ENCODE measurements around the gene FCHSD2.
A peak's percentile ranks its signal among the peaks of the same experiment; 100 is the strongest.
"Not testable (repeated sequence)": the region's sequence is repeated elsewhere in the genome, so short reads cannot be mapped to it uniquely, and the experiment has no call there.

FCHSD2 gene

DNA sequence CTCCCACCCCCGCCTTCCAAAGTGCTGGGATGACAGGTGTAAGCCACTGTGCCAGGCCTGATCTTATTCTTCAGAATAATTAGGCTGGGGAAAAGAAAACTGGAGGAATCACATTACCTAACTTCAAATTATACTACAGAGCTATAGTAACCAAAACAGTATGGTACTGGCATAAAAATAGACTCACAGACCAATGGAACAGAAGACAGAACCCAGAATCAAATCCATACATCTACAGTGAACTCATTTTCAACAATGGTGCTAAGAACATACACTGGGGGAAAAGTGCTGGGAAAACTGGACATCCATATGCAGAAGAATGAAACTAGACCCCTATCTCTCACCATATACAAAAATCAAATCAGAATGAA is 165.6 kb downstream of the FCHSD2 start:
- DNase-seq (ENCODE audit: insufficient read length, low spot score); FAIRE-seq: not testable (repeated sequence)

DNA sequence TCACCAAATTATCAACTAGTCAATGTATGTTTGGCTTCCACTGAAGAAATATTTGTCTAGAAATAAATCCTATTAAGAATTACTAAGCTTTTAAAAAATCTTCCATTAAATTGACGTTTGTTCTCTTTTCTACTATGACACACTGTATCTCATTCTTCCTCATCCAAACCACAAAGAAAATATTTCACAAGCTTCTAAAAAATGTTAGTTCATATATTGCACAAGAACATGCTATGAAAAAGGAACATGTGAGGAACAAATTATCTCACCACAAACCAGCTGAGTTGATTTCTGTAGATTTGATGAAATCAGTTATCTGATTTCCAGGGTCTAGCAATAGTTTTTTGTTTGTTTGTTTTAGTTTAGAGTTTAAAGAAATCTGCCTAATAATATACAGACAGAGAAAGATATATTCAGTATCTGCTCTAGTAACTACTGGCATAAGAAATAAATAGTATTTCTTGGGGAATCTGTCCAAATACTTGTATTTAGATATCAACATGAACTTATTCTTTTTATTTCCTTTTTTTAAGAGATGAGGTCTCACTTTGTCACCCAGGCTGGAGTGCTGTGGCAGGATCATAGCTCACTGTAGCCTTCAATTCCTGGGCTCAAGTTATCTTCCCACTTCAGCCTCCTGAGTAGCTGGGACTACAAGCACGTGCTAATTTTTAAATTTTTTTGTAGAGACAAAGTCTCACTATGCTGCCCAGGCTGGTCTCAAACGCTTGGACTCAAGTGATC is 166.2 kb downstream of the FCHSD2 start:
- FAIRE-seq (no peak), DNase-seq (ENCODE audit: insufficient read length, low spot score) (no peak)

DNA sequence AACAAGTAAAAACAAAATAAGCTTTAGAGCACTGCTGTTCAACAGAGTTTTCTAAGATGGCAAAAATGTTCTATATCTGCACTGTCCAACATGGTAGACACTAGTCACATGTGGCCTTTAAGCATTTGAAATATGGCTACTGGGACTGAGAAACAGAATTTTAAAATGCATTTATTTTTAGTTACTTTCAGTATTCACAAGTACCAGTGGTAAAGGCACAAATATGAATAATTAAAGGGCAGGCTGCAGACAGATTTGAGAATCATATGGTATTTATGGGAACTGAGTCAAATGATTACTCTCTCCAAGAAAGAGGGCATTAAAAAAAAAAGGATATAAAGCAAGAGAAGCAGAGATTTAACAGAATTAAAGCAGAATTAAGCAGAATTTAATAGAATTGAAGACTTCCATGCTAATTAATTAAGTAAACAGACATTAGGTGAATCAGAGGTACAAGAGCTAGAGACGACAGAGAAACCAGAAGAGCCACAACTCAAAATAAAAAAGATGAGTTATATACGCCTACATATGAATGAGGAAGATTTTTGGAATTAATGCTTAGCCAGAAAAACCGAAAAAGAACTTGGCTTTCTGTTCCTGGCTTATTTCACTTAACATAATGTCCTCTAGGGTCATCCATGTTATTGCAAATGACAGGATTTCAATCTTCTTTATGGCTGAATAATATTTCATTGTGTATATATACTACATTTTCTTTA is 167.5 kb downstream of the FCHSD2 start:
- no peak for DNase-seq (ENCODE audit: insufficient read length, low spot score)
- peak; percentile 45 for FAIRE-seq

DNA sequence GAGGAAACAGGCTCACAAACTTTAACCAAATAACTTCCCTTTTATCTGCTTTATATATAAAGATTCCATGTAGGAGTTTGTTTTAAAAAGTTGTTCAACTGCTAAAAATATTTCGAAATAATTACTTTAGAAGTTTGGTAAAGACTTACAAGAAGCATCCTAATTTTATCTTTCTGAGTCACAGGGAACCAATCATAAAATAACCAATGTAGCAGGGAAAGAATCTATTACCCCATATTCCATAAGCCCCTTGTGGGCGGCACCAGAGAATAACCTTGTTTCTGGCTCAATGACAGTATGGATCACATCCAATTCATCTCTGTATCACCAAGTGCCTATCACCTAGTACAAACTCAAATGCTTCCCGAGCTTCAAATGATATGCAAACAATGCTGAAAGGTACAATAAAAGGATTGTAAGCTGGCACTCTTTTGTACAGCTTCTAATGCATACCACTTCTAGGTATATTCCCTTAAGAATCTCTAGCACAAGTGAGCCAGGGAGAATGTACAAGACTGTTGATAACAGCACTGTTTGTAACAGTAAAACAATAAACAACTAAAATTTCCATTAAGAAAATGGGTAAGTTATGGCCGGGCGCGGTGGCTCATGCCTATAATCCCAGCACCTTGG is 169.5 kb downstream of the FCHSD2 start:
- FAIRE-seq (no peak), DNase-seq (ENCODE audit: insufficient read length, low spot score) (no peak)

DNA sequence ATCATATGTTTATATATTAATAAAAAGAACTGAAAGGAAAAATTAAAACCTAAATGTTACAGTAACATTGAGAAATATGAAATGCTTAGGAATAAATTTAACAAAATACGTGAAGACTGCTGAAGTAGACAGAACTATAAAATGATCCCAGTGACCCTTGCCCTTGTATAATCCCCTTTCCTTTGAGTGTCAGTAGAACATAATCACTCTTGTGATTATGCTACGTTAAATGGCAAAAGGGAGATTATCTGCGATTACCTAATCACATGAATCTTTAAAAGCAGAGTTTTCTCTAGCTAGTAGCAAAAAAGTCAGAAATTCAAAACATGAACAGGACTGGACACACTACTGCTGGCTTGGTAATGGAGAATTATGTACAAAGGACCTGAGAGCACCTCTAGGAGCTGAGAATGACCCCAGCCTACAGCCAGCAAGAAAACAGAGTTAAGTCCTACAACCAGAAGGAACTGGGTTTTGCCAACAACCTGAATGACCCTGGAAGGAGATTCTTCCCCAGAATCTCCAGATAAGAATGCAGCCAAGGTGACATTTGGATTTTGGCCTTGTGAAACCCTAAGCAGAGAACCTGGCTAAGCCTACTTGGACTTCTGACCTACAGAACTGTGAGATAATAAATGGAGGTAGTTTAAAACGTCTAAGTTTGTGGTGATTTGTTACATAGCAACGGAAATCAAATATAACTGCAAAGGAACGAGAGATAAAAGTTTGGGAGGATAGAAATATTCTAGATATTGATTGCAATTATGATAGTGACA is 170.7 kb downstream of the FCHSD2 start:
- DNase-seq (ENCODE audit: insufficient read length, low spot score) (no peak), FAIRE-seq (peak; percentile 48)

DNA sequence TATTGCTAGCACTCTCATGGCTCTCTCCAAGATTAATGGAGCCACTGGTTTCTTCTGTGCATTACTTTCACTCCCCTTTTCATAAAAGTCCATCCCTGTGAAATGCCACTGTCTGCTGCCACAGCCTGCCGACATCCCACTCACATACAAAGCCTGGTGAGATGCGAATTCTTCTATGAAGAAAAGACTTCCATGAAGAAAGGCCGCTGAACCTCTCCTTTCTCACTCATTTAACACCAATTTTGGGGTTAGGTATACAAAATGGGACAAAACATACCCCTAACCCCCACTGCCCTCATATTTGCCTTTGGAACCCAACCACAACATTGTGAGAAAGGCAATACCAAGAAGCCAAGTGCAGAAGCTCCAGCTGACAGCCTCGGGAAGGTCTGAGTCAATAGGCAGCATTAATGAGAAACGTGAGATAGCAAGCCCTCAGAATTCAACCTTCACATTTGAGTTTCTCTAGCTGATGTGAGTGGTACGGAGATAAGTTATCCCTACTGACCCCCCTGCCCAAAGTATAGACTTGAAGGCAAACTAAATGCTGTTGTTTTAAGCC is 171.5 kb downstream of the FCHSD2 start:
- FAIRE-seq (peak; percentile 31), DNase-seq (ENCODE audit: insufficient read length, low spot score) (no peak)

DNA sequence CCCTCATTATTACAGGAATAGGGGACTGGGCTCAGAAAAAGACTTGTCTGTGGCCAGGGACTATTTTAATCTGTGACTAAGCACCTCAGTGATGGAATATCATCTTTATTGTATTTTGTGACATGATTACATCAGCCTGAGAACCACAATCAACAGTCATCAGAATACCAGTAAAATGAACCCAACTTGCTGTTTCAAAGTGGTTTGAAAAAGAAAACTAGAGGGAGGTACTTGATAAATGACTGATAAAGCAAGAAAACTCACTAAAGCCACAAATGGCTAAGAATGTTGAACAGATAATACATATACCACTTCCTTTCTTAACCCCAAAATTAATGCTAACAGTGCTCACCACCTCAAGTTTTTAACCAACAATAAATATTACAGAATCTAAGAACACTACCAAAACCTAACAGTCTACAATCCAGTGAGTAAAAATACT is 172.2 kb downstream of the FCHSD2 start:
- FAIRE-seq: no peak
- peak; percentile 5 for DNase-seq (ENCODE audit: insufficient read length, low spot score)

DNA sequence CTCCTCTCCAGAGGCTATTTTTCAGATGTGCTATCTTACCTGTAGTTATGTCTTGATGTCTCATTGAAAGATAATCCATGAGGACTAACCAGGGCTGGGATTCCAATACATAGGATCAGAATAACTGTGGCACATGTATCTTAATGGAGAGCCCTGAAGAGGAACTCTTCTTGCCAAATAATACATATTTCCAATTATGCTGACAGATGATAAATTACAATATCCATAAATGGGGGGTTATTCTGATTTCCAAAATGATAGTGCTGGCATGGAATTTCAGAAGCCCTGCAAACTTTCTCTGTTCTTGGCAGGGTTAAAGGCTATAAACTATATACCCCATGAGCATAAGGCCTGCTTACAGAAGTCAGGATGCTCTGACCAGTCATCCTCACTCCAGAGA is 173.7 kb downstream of the FCHSD2 start:
- peak; percentile 42 for FAIRE-seq
- no peak for DNase-seq (ENCODE audit: insufficient read length, low spot score)

DNA sequence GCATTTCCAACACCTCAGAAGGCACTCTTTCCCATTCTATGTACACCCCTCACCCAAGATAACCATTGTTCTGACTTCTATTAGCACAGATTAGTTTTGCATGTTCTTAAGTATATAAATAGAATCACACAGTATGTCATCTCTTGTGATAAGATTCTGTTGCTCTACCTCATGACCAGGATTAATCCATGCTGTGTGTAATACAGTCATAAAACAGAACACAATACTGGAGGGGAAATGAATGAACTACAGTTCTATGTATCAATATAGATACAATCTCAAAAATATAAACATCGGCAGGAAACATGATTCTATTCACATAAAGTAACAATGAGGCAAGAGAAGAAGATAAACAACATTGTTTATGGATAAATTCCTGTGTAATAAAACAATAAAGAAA is 176.4 kb downstream of the FCHSD2 start:
- DNase-seq (ENCODE audit: insufficient read length, low spot score) (no peak), FAIRE-seq (no peak)

DNA sequence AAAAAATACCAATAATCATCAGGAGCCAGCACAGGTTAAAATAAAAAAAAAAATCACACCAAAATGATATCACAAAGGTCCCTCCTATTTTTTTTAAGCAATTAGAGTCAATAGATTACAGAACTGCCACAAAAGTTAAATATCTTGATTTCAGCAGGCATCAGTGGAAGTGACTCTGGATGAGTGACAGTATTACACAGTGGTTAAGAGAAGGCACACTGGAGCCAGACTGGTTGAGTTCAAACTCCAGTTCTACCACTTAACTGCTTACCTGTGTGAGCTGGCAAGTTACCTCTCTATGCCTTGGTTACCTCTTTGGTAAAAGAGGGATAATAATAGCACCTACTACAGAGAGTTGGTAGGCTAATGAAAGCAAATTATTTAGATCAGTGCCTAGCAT is 179.4 kb downstream of the FCHSD2 start:
- FAIRE-seq (no peak), DNase-seq (ENCODE audit: insufficient read length, low spot score) (no peak)

DNA sequence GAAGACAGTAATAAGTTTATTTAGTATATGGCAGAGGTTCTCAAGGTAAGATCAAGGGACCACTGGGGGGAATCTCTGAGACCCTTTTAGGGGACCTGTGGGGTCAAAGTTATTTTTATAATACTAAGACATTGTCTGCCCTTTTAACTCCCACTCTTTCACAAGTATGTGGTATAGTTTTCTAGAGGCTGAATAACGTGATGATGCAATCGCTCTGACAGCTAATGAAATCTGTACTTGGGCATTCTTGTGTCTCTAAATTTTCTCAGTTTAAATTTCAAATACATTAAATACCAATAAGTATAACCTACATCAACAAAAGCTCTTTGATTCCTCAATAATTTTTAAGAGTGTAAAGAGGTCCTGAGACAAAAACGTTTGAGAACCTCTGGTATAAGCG is 180.0 kb downstream of the FCHSD2 start:
- no peak for FAIRE-seq
- DNase-seq (ENCODE audit: insufficient read length, low spot score): no peak

DNA sequence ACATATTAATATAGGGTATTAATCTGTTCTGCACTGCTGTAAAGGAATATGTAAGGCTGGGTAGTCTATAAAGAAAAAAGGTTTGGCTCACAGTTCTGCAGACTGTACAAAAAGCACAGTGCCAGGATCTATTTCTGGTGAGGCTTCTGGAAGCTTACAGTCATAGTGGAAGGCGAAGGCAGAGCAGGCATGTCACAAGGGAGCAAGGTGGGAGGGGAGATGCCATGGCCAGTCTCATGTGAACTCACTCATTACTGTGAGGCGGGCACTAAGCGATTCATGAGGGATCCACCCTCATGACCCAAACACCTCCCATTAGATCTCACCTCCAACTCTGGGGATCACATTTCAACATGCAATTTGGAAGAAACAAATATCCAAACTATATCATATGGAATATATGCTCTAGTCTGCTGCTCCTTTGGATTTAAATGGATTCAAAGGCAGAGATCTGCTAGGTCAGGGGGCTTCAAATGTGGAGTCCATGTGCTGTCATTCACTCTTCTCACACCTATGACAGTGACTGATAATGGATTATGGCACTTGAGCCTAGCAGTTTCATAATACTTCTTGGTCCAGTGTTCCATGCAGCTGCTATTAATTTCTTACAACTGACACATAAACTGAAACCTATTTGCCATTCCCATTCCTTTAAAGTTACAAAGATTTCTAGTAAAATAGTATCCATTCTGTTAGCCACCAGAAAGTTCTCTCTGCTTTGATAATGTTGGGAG is 182.0 kb downstream of the FCHSD2 start:
- no peak for FAIRE-seq
- no peak for DNase-seq (ENCODE audit: insufficient read length, low spot score)

DNA sequence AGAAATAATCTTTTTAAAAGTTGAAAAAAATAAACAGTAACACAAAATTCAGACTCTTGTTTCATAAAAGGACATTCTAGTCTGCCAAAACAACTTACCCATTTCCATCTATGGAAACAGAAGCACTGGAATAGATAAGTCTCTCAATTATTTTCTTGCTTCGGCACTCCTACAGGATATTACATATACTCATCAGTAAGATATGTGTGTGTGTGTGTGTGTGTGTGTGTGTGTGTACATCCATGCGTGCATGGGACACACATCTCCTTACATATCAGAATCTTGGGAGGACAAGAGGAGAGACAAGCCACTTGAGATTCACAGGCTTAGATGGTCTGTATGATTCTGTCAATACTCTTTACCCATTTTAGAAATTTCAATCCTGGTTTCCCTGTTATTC is 183.3 kb downstream of the FCHSD2 start:
- DNase-seq (ENCODE audit: insufficient read length, low spot score) (no peak), FAIRE-seq (no peak)

DNA sequence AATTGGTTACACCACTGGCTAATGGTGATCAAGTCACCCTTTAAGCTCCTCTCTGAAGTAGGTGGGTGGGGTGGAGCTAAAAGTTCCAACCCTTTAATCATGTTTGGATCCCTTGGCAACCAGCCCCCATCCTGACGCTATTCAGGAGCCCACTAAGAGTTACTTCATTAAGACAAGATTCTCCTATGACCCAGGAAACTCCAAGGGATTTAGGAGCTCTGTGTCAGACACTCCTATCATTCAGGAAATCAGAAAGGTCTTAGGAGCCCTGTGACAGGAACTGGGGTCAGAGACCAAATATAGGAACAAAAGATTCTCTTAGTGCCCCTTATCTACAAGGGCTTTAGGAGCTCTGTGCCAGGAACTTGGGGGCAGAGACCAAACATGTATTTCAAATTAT is 186.7 kb downstream of the FCHSD2 start:
- FAIRE-seq (no peak), DNase-seq (ENCODE audit: insufficient read length, low spot score) (no peak)

DNA sequence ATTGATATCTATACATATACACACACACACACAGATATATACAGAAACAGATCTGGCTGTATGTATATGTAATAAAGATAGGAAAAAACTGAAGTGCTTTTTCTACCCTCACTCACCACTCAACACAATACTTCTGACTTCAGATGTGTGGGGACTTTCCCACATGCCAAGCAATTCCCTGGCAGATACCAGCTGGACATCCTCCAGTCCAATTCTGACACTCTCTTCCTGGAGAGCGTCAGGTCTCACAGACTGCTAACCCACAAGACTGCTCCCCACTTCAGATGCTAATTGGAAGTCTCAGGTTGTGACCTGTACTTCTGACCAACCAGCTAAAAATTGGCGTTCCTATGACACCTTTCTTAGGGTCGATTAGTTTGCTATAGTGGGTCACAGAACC is 187.3 kb downstream of the FCHSD2 start:
- FAIRE-seq (no peak), DNase-seq (ENCODE audit: insufficient read length, low spot score) (no peak)

DNA sequence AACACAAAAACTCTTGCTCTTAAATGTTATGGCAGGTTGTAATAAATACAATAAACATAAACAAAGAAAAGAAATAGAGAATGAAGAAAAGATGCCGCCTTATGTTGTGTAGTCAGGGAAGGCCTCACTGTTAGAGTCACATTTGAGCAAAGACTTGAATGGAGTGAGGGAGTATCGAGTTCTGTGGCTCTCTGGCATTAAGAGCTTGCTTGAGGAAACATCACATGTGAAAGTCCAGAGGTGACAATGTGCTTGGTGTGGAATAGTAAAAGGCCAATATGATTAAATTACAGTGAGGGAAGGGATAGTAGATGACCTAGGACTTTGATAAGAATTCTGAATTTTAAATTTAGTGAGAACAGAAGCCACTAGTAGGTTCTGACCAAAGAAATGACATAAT is 188.5 kb downstream of the FCHSD2 start:
- FAIRE-seq: no peak

DNA sequence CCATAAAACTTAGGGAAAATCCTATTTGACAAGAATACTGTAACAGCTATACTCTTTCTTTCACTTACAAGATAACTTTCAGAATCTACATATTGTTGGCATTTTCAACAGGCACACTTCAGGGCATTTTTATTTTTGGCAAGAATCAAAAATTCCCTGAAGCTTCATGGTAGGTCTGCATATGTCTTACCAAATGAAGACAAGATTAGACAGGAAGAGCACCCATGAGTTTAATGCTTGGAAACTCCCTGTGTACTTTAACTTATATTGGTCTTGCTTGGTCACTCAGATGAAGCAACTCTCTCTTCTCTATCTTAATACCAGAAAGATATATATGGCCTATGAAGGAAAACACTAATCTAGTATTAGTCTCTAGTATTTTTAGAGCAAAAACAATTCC is 190.2 kb downstream of the FCHSD2 start:
- no peak for DNase-seq (ENCODE audit: insufficient read length, low spot score)
- FAIRE-seq: peak; percentile 44

More for the DNA sequence above, 188.5 kb downstream of the FCHSD2 start:
- DNase-seq (ENCODE audit: insufficient read length, low spot score): no peak

DNA sequence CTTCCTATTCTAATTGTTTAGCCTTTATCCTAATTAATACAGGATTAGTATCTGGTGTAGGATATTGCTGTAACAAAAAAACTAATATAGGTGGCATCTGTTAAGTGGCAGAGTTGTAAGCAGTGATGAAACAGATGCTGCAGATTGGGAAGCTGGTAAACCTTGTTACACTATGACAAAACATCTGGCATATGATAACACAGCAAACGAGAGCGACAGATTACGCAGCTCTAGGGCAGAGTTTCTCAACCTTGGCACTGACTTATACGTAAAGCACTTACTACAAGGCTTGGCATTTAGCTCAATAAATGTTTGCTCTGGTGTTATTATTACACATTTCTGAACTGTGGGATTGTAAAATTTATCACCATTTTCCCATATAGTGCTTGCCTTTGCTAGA is 190.9 kb downstream of the FCHSD2 start:
- FAIRE-seq (peak; percentile 14), DNase-seq (ENCODE audit: insufficient read length, low spot score) (no peak)

DNA sequence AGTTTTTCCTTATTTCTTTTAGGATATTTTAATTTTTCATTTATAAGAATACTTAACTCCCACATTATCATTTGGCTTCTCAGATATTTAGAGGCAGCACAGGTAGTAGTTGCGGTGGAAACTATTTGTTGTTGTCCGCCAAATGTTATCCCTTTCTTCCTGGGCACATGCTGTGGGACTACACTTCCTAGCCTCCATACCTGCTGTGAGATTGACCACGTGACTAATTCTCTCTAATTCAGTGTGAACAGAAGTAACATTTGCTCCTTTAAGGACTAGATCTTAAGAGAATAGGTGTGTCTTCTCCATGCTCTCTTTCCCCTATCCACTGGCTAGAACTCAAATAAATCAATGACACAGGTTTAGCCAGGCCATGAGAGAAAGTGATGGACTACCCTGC is 191.4 kb downstream of the FCHSD2 start:
- DNase-seq (ENCODE audit: insufficient read length, low spot score): no peak
- FAIRE-seq: no peak

DNA sequence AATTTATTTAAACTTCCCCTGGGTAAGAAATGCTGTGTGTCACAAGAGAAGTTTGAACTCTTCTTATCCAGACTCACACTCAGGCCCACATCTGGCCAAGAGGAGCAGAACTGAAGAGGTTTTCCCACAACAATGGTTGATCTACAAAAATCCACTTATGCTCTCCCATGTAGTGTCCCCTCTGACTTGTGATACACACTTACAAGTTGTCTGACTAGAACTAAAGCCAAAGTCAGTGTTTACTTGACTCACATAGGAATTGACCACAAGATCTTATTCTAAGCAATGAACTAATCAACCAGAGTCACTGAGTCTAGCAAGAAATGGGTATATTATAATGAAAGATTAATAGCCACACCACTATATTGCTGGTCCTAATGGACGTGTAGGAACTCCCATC is 194.9 kb downstream of the FCHSD2 start:
- no peak for DNase-seq (ENCODE audit: insufficient read length, low spot score)

More for the DNA sequence above, 194.9 kb downstream of the FCHSD2 start:
- FAIRE-seq: peak; percentile 23
